ENCODE data around the gene PFKL. TPM values are rescaled to one million over a fixed set of nuclear protein-coding genes. Genes with fewer than 3 reads are reported as not detected.
A peak's percentile ranks its signal among the peaks of the same experiment; 100 is the strongest.
"Not testable (repeated sequence)": the region's sequence is repeated elsewhere in the genome, so short reads cannot be mapped to it uniquely, and the experiment has no call there.

PFKL gene
- total RNA-seq, 1 donor from 2014 or later: 139 TPM

DNA sequence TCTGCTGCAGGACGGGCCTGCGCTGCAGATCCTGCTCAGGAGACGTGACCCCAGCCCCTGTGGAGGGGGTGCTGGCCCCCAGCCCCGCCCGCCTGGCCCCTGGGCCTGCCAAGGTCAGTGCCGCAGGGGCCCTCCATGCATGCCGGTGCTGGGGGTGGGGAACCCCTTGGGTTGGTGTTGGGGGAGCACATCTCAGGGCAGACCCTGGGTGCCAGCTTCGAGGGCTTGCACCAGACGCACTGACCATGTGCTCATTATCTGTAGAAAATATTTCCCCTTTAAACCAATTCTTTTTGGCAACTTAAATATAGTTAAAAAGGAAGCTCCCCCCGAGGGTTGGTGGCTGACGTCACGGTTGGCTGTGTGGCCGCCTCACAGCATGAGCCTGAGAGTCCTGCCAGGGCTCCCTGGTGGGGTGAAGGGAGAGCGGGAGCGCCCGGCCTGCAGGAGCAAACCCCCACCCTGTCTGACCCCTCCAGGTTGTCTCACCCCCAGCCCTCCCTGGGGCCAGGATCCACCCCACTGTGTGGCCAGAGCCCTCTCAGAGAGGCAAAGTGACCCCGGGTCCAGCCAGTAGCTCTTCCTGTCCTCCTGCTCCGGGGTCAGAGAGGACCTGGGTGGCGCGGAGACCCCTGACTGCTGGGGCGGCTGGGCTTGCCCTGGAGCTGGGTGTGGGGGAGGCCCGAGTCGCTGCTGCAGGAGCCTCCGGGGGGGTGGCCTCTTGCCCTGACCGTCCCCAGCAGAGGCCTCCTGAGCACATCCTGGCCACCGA, 5.3 kb upstream of the PFKL start:
- H3K36me3 Mint-ChIP-seq (ENCODE audit: low read depth): no peaks in the 10 kb centered on the region
- H3K4me3 Mint-ChIP-seq: no peak overlapping the region

DNA sequence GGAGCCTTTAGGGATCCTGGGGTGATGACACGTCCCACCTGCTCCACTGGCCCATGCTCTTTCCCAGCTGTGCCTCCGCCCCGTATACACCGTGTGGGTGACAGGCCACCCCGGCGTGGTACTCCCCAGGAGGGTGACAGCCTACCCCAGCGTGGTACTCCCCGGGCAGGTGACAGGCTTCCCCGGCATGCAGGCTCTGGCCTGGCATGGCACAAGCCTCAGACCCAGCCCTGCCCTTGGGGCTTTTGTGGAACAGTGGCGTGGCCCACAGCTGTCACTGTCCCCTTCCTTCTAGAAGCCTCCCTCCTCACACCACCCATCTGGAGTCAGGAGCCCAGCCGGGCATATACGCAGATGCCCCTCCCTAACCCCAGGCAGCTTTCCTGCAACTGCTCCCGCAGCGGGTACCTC, 4.7 kb upstream of the PFKL start:
- peak overlapping the region; percentile 55 for H3K27ac Mint-ChIP-seq
- no peaks in the 10 kb centered on the region for H3K36me3 Mint-ChIP-seq (ENCODE audit: low read depth)
- H3K4me3 Mint-ChIP-seq: no peak overlapping the region
- intact Hi-C loops (cut with micrococcal nuclease): no loop called here
- H3K4me1 Mint-ChIP-seq (ENCODE audit: low read depth): peaks cover 22% of the 10 kb centered on the region
- H3K27me3 Mint-ChIP-seq (ENCODE audit: insufficient read depth): no peaks in the 10 kb centered on the region
- H3K9me3 Mint-ChIP-seq: no peaks in the 10 kb centered on the region
- DNase-seq (ENCODE audit: low spot score): no peak

More for the DNA sequence above, 5.3 kb upstream of the PFKL start:
- Mint-ChIP-seq H3K27ac (no peak overlapping the region), H3K9me3 (no peaks in the 10 kb centered on the region), H3K4me1 (ENCODE audit: low read depth) (peaks cover 22% of the 10 kb centered on the region), H3K27me3 (ENCODE audit: insufficient read depth) (no peaks in the 10 kb centered on the region)
- intact Hi-C loops (cut with micrococcal nuclease): no loop called here
- no peak for DNase-seq (ENCODE audit: low spot score)

DNA sequence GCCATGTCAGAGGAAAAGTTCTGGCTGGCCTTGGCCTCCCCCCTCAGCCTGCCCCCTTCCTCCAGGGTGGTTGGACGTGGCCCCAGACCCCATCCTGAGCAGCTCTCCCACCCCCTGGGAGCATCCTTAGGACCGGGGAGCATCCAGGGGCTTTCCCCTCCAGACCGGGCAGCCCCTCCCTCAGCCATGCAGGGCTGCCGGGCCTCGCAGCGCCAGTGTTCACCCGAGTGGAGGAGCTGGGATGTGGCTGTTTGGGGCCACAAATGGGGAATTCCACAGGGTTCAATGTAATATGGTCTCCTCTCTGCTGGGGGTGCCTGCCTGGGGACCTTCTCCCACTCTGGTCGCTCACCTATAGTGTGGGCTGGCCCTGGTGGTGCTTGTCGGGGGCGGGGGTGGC, 4.2 kb upstream of the PFKL start:
- intact Hi-C loops (cut with micrococcal nuclease): no loop called here
- Mint-ChIP-seq H3K4me3 (no peak overlapping the region), H3K4me1 (ENCODE audit: low read depth) (peaks cover 22% of the 10 kb centered on the region), H3K27ac (no peak overlapping the region), H3K9me3 (no peaks in the 10 kb centered on the region), H3K27me3 (ENCODE audit: insufficient read depth) (no peaks in the 10 kb centered on the region), H3K36me3 (ENCODE audit: low read depth) (no peaks in the 10 kb centered on the region)
- DNase-seq (ENCODE audit: low spot score): no peak

DNA sequence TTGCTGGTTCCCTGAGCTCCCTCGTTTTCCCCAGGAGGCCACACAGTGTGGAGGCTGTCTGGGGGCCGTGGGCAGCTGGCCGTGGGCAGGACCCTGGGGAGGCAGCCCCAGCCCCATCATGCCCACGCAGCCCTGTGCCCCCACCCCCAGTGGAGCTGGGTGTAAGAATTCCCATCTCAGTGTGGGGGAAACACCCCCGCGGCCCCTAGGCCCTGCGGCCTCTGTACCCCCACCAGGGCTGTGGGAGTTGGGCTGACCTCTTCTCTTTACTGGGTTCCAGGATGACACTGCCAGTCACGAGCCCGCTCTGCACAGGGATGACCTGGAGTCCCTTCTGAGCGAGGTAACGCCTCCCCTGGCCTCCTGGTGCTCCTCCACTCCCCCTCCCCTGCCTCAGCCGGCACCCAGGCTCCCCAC, 3.7 kb upstream of the PFKL start:
- Mint-ChIP-seq H3K4me3 (no peak overlapping the region), H3K27ac (no peak overlapping the region), H3K36me3 (ENCODE audit: low read depth) (peaks cover 2% of the 10 kb centered on the region), H3K4me1 (ENCODE audit: low read depth) (peaks cover 22% of the 10 kb centered on the region), H3K27me3 (ENCODE audit: insufficient read depth) (no peaks in the 10 kb centered on the region), H3K9me3 (no peaks in the 10 kb centered on the region)
- intact Hi-C loops (cut with micrococcal nuclease): no loop called here
- no peak for DNase-seq (ENCODE audit: low spot score)

DNA sequence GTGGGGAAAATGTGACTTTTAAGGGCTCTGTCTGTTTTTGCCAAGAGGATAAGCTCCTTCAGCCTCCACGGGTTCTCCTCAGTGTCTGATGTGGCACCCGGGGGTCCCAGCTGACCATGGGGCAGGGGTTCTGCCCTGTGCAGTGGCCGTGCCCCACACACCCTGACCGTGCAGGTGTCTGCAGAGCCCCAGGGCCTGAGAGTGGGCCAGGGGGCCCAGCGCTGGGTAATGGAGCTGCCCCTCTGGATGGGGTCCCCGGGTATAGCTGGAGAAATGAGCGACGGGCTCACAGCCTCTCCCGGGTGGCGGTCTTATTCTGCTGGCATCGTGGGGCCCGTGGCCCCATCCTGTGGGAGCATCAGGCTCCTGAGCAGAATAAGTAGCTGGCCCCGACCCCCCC, 2.9 kb upstream of the PFKL start:
- no peak for DNase-seq (ENCODE audit: low spot score)
- Mint-ChIP-seq H3K9me3 (no peaks in the 10 kb centered on the region), H3K4me1 (ENCODE audit: low read depth) (peaks cover 22% of the 10 kb centered on the region), H3K27ac (no peak overlapping the region), H3K36me3 (ENCODE audit: low read depth) (peaks cover 2% of the 10 kb centered on the region), H3K4me3 (no peak overlapping the region), H3K27me3 (ENCODE audit: insufficient read depth) (no peaks in the 10 kb centered on the region)
- intact Hi-C loops (cut with micrococcal nuclease): no loop called here

DNA sequence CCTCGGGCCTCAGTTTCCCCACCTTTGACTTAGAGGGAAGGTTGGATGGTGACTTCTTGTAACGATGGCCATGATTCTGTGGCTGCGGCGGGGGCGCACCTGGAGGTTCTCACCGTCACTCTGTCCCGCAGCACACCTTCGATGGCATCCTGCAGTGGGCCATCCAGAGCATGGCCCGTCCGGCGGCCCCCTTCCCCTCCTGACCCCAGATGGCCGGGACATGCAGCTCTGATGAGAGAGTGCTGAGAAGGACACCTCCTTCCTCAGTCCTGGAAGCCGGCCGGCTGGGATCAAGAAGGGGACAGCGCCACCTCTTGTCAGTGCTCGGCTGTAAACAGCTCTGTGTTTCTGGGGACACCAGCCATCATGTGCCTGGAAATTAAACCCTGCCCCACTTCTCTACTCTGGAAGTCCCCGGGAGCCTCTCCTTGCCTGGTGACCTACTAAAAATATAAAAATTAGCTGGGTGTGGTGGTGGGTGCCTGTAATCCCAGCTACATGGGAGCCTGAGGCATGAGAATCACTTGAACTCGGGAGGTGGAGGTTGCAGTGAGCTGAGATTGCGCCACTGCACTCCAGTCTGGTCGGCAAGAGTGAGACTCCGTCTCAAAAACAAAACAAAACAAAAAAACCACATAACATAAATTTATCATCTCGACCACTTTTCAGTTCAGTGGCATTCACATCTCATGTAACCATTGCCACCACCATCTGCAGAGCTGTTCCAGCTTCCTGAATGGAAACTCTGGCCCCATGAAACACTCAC, 2.1 kb upstream of the PFKL start:
- Mint-ChIP-seq H3K9me3 (no peaks in the 10 kb centered on the region), H3K27ac (peak overlapping the region; percentile 63), H3K4me3 (peak overlapping the region; percentile 39), H3K27me3 (ENCODE audit: insufficient read depth) (no peaks in the 10 kb centered on the region), H3K4me1 (ENCODE audit: low read depth) (peaks cover 30% of the 10 kb centered on the region), H3K36me3 (ENCODE audit: low read depth) (peaks cover 2% of the 10 kb centered on the region)
- peak; percentile 69 for DNase-seq (ENCODE audit: low spot score)
- intact Hi-C loops (cut with micrococcal nuclease): no loop called here

DNA sequence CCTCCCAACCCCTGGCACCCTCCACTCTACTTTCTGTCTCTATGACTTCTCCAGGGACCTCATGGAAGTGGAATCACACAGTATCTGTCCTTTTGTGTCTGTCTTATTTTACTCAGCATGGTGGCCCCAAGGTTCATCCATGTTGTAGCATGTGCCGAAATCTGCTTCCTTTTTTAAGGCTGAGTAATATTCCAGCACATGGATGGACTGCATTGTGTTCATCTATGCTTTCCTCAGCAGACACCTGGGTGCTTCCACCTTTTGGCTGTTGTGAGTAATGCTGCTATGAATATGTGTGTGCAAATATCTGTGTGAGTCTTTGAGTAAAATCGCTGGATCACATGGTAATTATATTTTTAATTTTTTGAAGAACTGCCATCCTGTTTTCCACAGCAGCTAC, 1.6 kb upstream of the PFKL start:
- H3K36me3 Mint-ChIP-seq (ENCODE audit: low read depth): peaks cover 2% of the 10 kb centered on the region
- H3K4me3 Mint-ChIP-seq: peak overlapping the region; percentile 39
- peaks cover 33% of the 10 kb centered on the region for H3K4me1 Mint-ChIP-seq (ENCODE audit: low read depth)
- peak overlapping the region; percentile 63 for H3K27ac Mint-ChIP-seq
- no peaks in the 10 kb centered on the region for H3K27me3 Mint-ChIP-seq (ENCODE audit: insufficient read depth)
- no peaks in the 10 kb centered on the region for H3K9me3 Mint-ChIP-seq
- no peak for DNase-seq (ENCODE audit: low spot score)
- intact Hi-C loops (cut with micrococcal nuclease): no loop called here

DNA sequence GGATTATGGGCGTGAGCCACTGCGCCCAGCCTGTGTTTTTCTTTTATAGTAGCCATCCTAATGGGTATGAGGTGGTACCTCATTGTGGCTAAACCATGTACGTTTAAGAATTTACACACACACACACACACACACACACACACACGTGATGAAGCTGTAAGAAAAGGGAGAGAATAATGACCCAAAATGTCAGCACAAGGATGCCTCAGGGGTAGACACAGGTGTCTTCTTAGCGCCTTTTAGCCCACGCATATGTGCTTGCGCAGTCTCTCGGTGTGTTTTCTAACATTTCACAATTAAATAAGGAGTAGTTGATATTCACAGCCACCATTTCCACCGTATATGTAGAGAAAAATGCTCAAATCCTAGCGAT, 782 bp upstream of the PFKL start:
- no peaks in the 10 kb centered on the region for H3K9me3 Mint-ChIP-seq
- intact Hi-C loops (cut with micrococcal nuclease): loop anchor here (1.0 kb wide), 1 partner anchor 287 kb away; the partner anchor contains the start of gene TRAPPC10
- H3K4me1 Mint-ChIP-seq (ENCODE audit: low read depth): peaks cover 38% of the 10 kb centered on the region
- H3K36me3 Mint-ChIP-seq (ENCODE audit: low read depth): peaks cover 2% of the 10 kb centered on the region
- H3K27ac Mint-ChIP-seq: peak overlapping the region; percentile 91
- H3K4me3 Mint-ChIP-seq: peak overlapping the region; percentile 86
- DNase-seq (ENCODE audit: low spot score): no peak
- H3K27me3 Mint-ChIP-seq (ENCODE audit: insufficient read depth): no peaks in the 10 kb centered on the region

DNA sequence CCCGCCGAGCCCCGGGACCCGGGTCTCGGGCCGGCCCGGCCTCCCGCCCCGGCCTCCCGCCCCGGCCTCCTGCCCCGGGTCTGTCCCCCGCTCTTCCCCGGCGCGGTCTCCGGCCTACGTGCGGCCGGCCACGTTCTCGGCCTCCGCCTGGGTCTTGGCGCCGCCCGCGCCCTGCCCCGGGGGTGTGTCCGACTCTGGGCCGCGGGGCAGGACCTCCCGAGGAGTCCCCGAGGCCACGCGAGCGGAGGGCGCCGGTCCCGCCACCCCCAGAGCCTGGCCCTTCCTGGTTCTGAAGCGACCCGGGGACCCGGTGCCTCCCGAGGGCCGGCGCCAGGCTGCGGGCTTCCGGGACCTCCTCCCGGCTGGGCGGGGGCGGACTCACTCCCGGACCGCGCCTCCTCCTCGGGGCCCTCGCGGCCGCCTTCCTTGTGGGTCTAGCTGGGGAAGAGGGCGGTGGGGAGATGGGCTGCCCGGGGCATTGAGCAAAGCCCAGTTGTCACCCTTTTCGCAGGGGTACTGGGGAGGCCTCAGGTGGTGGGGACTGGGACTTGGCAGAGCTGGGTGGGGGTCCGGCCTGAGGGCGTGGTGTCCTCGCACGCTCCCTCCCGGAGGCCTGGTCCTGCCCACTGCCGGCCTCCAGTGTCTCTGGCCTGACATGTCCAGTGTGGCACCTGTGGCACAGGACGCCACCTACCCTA, 558 bp downstream of the PFKL start:
- H3K4me1 Mint-ChIP-seq (ENCODE audit: low read depth): peaks cover 45% of the 10 kb centered on the region

DNA sequence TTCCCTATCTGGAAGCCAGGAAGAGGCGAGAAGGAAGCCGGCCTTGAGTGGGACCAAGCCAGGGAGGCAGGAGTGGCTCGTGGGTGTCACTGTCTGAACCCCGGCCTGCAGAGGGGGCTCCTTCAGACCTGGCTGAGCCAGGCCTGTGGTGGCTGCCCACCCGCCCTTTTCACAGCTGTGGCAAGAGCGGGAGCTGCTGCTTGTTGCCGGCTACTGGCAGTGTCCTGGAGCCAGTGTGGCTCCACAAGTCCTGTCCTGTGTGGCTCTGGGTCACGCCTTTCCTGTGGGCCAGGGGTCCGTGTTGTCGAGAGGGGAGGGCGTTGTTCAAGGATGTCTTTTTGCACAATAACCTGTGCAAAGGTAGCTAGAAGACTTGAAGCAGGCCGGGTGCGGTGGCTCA, 1.3 kb downstream of the PFKL start:
- peak overlapping the region; percentile 83 for H3K4me3 Mint-ChIP-seq
- peaks cover 6% of the 10 kb centered on the region for H3K36me3 Mint-ChIP-seq (ENCODE audit: low read depth)
- intact Hi-C loops (cut with micrococcal nuclease): no loop called here
- no peaks in the 10 kb centered on the region for H3K9me3 Mint-ChIP-seq
- H3K27ac Mint-ChIP-seq: peak overlapping the region; percentile 71
- DNase-seq (ENCODE audit: low spot score): no peak
- peaks cover 45% of the 10 kb centered on the region for H3K4me1 Mint-ChIP-seq (ENCODE audit: low read depth)
- H3K27me3 Mint-ChIP-seq (ENCODE audit: insufficient read depth): no peaks in the 10 kb centered on the region

More for the DNA sequence above, 558 bp downstream of the PFKL start:
- no peaks in the 10 kb centered on the region for H3K9me3 Mint-ChIP-seq
- DNase-seq (ENCODE audit: low spot score): peak; percentile 67
- no peaks in the 10 kb centered on the region for H3K27me3 Mint-ChIP-seq (ENCODE audit: insufficient read depth)
- peak overlapping the region; percentile 71 for H3K27ac Mint-ChIP-seq
- intact Hi-C loops (cut with micrococcal nuclease): no loop called here
- H3K4me3 Mint-ChIP-seq: peak overlapping the region; percentile 83
- H3K36me3 Mint-ChIP-seq (ENCODE audit: low read depth): peaks cover 6% of the 10 kb centered on the region

DNA sequence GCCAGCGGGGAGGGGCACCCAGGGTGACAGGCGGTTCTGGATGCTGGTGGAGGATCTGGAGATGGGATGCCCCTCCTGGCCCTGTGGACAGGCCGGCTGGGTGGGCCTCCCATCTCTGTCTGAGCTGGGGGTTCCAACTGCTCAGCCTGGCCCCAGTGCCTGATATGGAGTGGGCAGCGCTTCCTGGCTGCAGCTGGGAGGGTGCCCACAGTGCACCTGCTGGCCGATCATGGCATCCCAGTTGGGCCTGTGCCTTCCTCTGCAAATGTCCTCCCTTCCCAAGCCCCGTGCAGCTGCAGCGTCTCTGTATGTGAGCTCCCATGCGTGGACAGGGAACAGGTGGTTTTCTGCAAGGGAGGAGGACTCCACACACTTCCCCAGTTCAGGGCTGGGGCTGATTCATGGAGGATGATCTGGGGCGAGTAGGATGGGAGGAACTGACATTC, 2.1 kb downstream of the PFKL start:
- DNase-seq (ENCODE audit: low spot score): no peak
- Mint-ChIP-seq H3K27ac (no peak overlapping the region), H3K27me3 (ENCODE audit: insufficient read depth) (no peaks in the 10 kb centered on the region), H3K9me3 (no peaks in the 10 kb centered on the region), H3K36me3 (ENCODE audit: low read depth) (peaks cover 6% of the 10 kb centered on the region), H3K4me3 (peak overlapping the region; percentile 83), H3K4me1 (ENCODE audit: low read depth) (peaks cover 45% of the 10 kb centered on the region)
- intact Hi-C loops (cut with micrococcal nuclease): no loop called here

DNA sequence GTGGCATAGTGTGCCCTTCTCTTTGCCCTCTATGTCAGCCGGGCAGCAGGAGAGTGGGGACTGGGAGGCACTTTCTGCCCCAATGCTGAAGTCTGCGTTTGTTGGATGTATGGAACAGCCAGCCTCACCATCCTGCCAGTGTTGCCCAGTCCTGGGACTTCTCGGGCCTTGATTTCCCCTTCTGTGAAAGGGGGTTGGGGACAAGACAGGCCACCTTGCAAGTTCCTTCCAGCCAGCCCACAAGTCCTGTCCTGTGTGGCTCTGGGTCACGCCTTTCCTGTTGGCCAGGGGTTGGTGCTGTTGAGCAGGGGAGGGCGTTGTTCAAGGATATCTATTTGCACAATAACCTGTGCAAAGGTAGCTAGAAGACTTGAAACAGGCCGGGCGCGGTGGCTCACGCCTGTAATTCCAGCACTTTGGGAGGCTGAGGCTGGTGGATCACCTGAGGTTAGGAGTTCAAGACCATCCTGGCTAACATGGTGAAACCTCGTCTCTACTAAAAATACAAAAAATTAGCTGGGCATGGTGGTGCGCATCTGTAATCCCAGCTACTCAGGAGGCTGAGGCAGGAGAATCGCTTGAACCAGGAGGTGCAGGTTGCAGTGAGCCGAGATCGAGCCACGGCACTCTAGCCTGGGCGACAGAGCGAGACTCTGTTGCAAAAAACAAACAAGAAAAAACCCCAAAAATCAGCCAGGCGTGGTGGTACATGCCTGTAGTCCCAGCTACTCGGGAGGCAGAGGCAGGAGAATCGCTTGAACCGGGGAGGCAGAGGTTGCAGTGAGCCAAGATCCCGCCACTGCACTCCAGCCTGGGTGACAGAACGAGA, 2.9 kb downstream of the PFKL start:
- H3K9me3 Mint-ChIP-seq; intact Hi-C loops (cut with micrococcal nuclease); DNase-seq (ENCODE audit: low spot score); H3K27me3 Mint-ChIP-seq (ENCODE audit: insufficient read depth); H3K27ac Mint-ChIP-seq; H3K36me3 Mint-ChIP-seq (ENCODE audit: low read depth): not testable (repeated sequence)
- Mint-ChIP-seq H3K4me1 (ENCODE audit: low read depth) (peaks cover 40% of the 10 kb centered on the region), H3K4me3 (peak overlapping the region; percentile 83)
